MG63 (cell line): ENCODE measurements around the gene SLC24A3. TPM values are rescaled to one million over a fixed set of nuclear protein-coding genes. Genes with fewer than 3 reads are reported as not detected.
A peak's percentile ranks its signal among the peaks of the same experiment; 100 is the strongest.
"Not testable (repeated sequence)": the region's sequence is repeated elsewhere in the genome, so short reads cannot be mapped to it uniquely, and the experiment has no call there.

ENCODE experiments used
- DNase-seq: peaks from one replicate; pipeline ENCODE4 v3.0.0-alpha.2; 2020
- H3K27me3 ChIP-seq: fragments of 250-450 bp; sonication (Bioruptor Pico); 2 replicates; pipeline ENCODE4 v1.5.1; 2020; ENCODE audit warnings: mild to moderate bottlenecking, moderate library complexity
- H3K36me3 ChIP-seq: fragments of 250-450 bp; sonication (Bioruptor Pico); 2 replicates; pipeline ENCODE4 v1.5.1; 2020; ENCODE audit warnings: mild to moderate bottlenecking, moderate library complexity
- H3K4me3 ChIP-seq: fragments of 250-450 bp; sonication (Bioruptor Pico); 2 replicates; pipeline ENCODE4 v1.5.1; 2020; ENCODE audit warnings: mild to moderate bottlenecking, moderate library complexity
- H3K9me3 ChIP-seq: fragments of 250-450 bp; sonication (Bioruptor Pico); 2 replicates; pipeline ENCODE4 v1.5.1; 2020; ENCODE audit warnings: mild to moderate bottlenecking, moderate library complexity
- total RNA-seq: library from RNA; depleted of rRNA; stranded (reverse); fragments of >200 nt; shearing (Covaris generic); gene quantifications from 2 replicates; pipeline ENCODE4 v1.2.3, GENCODE V29; 2014; ENCODE audit warnings: low replicate concordance

The SLC24A3 gene
- total RNA-seq, 1 experiment from 2014 or later = not detected

DNA sequence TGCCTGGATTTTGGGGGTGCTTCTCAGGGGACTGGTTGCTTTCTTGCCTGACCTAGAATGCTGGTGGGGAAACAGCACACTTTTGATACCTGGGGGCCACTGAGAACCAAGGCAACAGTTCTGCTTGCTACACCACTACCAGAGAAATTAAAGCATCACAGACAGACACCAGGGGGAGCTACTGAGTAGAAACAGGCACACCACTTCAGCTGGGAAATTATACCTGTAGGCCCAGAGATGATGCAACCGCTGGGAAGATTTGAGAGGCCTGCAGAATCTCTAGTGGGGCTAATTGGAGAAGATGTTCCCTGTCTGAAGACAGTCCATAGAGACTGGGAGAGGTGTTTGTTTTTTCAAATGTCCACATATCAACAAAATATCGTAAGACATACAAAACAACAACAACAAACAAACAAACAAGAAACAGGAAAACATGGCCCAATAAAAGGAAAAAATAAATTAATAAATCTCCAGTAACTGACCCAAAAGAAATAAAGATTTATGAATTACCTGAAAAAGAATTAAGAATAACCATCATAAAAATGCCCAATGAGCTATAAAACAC, 416.2 kb downstream of the SLC24A3 start:
- no peak overlapping the region for H3K4me3 ChIP-seq
- no peaks in the 10 kb centered on the region for H3K9me3 ChIP-seq
- no peaks in the 10 kb centered on the region for H3K36me3 ChIP-seq
- H3K27me3 ChIP-seq = no peaks in the 10 kb centered on the region
- DNase-seq = peak; percentile 10

GRCh38 chr20:19631410-19631809, 419.0 kb downstream of the SLC24A3 start:
- peak; percentile 2 for DNase-seq
- Histone ChIP-seq H3K9me3 (no peaks in the 10 kb centered on the region), H3K36me3 (no peaks in the 10 kb centered on the region), H3K4me3 (no peak overlapping the region), H3K27me3 (no peaks in the 10 kb centered on the region)

- H3K9me3 ChIP-seq = no peaks in the 10 kb centered on the region
- no peaks in the 10 kb centered on the region for H3K27me3 ChIP-seq
- no peaks in the 10 kb centered on the region for H3K36me3 ChIP-seq
- no peak for DNase-seq
- no peak overlapping the region for H3K4me3 ChIP-seq
Measured at GRCh38 chr20:19633985-19634384, 421.5 kb downstream of the SLC24A3 start.

DNA sequence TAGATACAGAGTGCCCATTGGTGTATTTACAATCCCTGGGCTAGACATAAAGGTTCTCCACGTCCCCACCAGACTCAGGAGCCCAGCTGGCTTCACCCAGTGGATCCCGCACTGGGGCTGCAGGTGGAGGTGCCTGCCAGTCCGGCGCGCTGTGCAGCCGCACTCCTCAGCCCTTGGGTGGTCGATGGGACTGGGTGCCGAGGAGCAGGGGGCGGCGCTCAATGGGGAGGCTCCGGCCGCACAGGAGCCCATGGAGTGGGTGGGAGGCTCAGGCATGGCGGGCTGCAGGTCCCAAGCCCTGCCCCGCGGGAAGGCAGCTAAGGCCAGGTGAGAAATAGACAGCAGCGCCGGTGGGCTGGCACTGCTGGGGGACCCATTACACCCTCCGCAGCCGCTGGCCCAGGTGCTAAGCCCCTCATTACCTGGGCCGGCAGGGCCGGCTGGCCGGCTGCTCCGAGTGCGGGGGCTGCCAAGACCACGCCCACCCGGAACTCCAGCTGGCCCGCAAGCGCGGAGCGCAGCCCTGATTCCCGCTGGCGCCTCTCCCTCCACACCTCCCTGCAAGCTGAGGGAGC, 427.1 kb downstream of the SLC24A3 start:
- not testable (repeated sequence) for H3K4me3 ChIP-seq, H3K27me3 ChIP-seq, DNase-seq, H3K36me3 ChIP-seq, H3K9me3 ChIP-seq

DNA sequence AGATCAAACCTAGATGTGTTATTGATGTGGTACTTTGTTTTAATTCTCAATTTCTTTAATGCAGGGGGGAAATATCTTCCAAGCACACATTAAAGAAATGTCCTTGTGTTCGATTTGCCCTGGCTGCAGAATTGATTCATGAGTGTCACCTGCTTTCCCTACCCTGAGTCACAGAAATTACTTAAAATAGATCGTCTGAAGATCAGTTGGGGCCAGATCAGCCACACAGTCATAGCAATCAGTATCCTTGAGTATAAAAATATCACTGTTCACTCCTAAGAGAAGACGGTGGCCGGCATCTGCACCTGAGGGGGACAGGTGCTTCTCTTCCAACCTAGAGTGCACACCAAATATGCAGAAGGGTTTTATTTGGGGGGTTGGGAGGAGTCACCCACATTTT, 430.4 kb downstream of the SLC24A3 start:
- H3K36me3 ChIP-seq = no peaks in the 10 kb centered on the region
- no peaks in the 10 kb centered on the region for H3K9me3 ChIP-seq
- no peaks in the 10 kb centered on the region for H3K27me3 ChIP-seq
- DNase-seq = no peak
- no peak overlapping the region for H3K4me3 ChIP-seq

- Histone ChIP-seq H3K9me3 (no peaks in the 10 kb centered on the region), H3K4me3 (no peak overlapping the region)
- no peak for DNase-seq
Measured at GRCh38 chr20:19644085-19644484, 431.6 kb downstream of the SLC24A3 start.

DNA sequence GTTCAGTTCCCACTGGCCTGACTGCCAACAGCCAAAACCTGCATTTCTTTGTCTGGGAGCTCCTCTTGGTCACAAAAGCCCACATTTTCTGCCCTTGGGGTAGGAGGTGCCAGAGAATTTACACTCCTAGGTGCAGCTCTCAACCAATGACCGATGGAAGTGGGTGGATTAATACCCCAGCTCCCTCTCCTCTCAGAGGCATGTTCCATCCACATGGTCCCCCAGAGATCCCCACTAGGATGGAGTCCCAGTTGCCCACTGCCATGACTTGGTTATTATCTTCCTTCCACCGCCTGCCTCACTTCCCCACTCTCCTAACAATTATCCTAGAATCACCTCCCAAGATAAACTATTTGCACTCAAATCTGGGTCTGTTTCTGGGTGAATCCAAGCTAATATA, 434.5 kb downstream of the SLC24A3 start:
- no peaks in the 10 kb centered on the region for H3K9me3 ChIP-seq

More at GRCh38 chr20:19644085-19644484, 431.6 kb downstream of the SLC24A3 start:
- Histone ChIP-seq H3K27me3 (no peaks in the 10 kb centered on the region), H3K36me3 (no peaks in the 10 kb centered on the region)

GRCh38 chr20:19648024-19648423, 435.6 kb downstream of the SLC24A3 start:
- H3K27me3 ChIP-seq = no peaks in the 10 kb centered on the region
- DNase-seq = no peak
- no peaks in the 10 kb centered on the region for H3K9me3 ChIP-seq
- H3K4me3 ChIP-seq = no peak overlapping the region
- H3K36me3 ChIP-seq = no peaks in the 10 kb centered on the region

More for the DNA sequence above, 434.5 kb downstream of the SLC24A3 start:
- no peak overlapping the region for H3K4me3 ChIP-seq
- H3K36me3 ChIP-seq = no peaks in the 10 kb centered on the region
- no peaks in the 10 kb centered on the region for H3K27me3 ChIP-seq
- no peak for DNase-seq

DNA sequence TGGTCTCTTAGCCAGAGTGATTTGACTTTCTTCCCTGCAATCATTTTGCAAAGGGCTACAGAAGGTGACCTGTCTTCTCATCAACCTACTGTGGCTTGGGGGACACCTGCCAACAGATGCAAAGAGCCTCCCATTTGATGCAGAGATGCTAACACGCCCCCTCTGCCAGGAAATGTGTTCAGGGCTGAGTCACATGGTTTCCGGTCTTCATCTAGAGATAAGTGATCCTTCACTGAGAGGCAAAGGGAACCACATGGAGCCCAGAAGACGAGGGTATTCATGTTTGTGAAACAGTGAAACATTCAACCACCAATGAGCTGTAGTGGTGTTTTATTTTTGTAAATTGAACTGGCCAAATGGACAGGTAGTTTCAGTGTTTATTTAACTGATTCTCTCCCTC, 436.6 kb downstream of the SLC24A3 start:
- no peaks in the 10 kb centered on the region for H3K36me3 ChIP-seq
- no peaks in the 10 kb centered on the region for H3K27me3 ChIP-seq

DNA sequence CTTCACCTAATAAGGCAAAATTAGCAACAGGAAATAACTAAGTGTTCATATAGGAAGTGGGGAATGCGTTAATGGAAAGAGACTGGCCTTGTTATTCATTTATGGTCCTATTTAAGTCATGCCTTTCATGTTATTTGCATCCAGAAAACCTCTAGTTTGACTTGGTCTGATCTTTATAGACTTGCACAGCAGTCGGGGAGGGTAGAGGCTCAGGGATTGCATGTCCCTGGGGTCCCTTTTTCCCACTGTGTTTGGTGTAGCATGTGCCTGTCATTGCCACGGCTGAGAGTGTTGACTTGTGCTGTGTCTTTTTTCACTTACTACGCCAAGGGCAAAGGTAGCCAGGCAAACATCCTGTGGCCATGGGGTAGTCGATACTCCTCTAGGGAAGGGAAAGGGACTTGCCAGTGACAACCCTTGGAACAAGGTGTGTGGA, 440.2 kb downstream of the SLC24A3 start:
- Histone ChIP-seq H3K27me3 (no peaks in the 10 kb centered on the region), H3K9me3 (no peaks in the 10 kb centered on the region), H3K4me3 (no peak overlapping the region), H3K36me3 (no peaks in the 10 kb centered on the region)
- no peak for DNase-seq

More for the DNA sequence above, 436.6 kb downstream of the SLC24A3 start:
- Histone ChIP-seq H3K4me3 (no peak overlapping the region), H3K9me3 (no peaks in the 10 kb centered on the region)
- DNase-seq = no peak

DNA sequence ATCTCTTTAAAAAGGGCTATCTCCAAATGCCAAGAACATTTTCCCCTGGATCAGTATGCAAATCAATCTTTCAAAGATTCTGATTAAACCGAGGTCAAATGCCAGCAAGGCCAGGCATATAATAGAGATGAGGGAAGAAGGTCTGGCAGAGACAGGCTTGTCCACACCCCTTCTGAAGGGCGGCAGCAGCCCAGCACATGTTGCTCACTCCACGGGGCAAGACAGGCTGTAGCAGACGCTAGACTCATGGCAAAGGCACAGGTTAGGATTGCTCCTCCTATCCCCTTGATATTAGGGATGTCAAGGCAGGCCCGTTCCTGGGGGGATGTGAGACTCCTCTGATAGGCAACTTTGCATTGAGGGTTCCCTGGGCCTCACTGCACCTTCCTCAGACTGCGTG, 440.9 kb downstream of the SLC24A3 start:
- Histone ChIP-seq H3K27me3 (no peaks in the 10 kb centered on the region), H3K36me3 (no peaks in the 10 kb centered on the region), H3K9me3 (no peaks in the 10 kb centered on the region), H3K4me3 (no peak overlapping the region)
- no peak for DNase-seq

DNA sequence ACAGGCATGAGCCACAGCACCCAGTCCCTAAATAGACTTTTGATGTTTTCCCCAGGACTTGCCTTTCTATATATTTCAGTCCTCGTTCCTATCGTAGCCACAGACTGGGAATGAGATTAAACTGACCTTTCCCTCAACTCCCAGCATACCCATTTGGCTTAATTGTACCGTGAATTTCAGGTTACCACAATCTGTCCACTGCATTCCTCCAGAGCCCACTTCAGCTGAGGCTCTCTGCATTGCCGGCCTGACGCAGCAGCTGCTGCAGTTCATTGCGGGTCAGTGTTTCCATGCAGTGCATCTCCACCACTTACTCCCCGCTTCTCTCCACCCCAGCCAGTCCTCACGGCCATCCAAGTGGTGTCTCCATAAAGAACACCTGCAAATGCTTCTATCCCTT, 442.5 kb downstream of the SLC24A3 start:
- no peaks in the 10 kb centered on the region for H3K36me3 ChIP-seq
- no peaks in the 10 kb centered on the region for H3K9me3 ChIP-seq
- no peaks in the 10 kb centered on the region for H3K27me3 ChIP-seq
- no peak for DNase-seq
- H3K4me3 ChIP-seq = no peak overlapping the region

GRCh38 chr20:19658137-19658536, 445.7 kb downstream of the SLC24A3 start:
- no peaks in the 10 kb centered on the region for H3K27me3 ChIP-seq

DNA sequence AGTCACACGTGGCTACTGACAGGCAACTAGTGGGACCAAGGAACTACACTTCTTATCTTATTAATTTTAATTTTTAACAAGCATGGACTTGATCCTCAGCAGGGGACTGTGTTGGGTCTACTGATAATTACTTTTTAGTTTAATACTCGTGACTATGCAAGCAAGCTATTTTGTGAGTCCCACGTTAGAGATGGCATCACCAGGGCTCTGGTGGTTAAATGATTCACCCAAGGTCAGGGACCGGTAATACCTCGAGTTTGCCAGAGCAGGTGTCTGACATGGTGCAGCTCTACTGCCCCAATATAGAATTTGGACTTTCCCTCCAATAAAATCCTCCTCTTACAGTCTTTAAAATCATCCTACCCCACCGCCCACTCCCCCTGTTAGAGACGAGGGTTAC, 447.0 kb downstream of the SLC24A3 start:
- Histone ChIP-seq H3K36me3 (no peaks in the 10 kb centered on the region), H3K4me3 (no peak overlapping the region), H3K9me3 (no peaks in the 10 kb centered on the region), H3K27me3 (no peaks in the 10 kb centered on the region)
- no peak for DNase-seq

More at GRCh38 chr20:19658137-19658536, 445.7 kb downstream of the SLC24A3 start:
- DNase-seq = no peak
- Histone ChIP-seq H3K36me3 (no peaks in the 10 kb centered on the region), H3K9me3 (no peaks in the 10 kb centered on the region), H3K4me3 (no peak overlapping the region)

- no peaks in the 10 kb centered on the region for H3K9me3 ChIP-seq
- no peak overlapping the region for H3K4me3 ChIP-seq
- no peaks in the 10 kb centered on the region for H3K36me3 ChIP-seq
- no peak for DNase-seq
- no peaks in the 10 kb centered on the region for H3K27me3 ChIP-seq
Measured at GRCh38 chr20:19660808-19661378, 448.5 kb downstream of the SLC24A3 start.

DNA sequence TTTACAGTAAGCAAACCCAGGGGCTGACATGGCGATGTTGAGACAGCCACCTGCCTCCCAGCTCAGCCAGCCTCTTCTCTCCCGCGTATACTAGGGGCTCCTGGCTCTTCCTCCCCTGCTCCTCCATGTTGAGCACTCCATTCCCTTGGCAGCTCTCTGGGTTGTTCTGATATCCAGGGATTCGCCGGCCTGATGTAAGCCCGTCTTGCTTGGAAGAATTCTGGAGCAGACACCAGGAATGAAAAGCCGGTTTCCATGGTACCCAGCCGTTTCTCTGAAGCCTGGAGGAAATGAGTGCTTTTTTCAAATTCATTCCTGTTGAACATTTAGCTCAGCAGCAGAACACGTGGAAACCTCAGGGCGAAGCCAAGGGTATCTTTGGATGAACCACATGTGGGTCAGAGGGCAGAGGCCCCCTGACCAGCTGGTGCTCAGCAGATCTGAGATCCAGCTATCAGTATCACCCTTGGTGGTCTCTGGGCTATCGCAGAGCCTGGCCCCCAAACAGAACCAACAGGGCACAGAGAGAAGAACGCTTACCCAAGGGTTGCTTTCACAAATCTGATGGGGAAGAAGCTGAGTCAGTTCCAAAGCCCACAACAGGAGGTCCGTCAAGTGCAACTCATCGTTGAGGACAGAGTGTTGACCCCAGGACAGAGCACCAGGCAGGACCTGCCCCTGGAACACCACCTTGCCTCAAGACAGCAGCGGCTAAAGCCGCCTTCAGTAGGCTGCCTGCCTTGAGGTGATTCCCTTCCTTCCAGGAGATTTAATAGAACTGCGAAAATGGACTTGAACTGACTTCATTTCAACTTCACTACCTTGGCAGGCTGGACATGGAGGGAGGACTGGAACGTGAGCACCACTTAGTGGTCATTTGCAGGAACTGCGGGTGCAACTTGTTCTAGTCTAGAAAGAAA, 449.5 kb downstream of the SLC24A3 start:
- no peaks in the 10 kb centered on the region for H3K9me3 ChIP-seq
- no peak overlapping the region for H3K4me3 ChIP-seq
- no peaks in the 10 kb centered on the region for H3K27me3 ChIP-seq
- peak; percentile 11 for DNase-seq
- no peaks in the 10 kb centered on the region for H3K36me3 ChIP-seq

- H3K9me3 ChIP-seq = no peaks in the 10 kb centered on the region
- H3K27me3 ChIP-seq = no peaks in the 10 kb centered on the region
- DNase-seq = no peak
- no peak overlapping the region for H3K4me3 ChIP-seq
- no peaks in the 10 kb centered on the region for H3K36me3 ChIP-seq
Measured at GRCh38 chr20:19662637-19662995, 450.2 kb downstream of the SLC24A3 start.
